ENCODE results near the gene EIF2AK2.

DNA sequence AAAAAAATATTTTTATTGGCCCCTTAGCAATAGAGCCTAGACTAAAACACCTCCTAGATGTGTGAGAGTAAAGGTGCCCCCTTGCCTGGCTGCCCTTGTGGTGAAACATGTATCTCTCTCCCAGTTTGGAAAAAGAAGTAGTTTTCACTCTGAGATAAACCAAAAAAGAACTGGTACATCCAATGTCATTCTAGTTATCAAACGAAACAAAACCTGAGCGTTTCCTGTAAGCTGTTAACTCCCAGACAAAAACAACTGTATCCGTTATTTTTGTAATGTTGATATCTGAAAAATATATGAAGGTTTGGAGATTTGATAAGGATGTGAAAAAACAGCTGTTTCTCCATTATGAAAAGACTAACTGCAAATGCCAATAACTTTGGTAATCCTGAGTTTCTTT, 96.9 kb downstream of the EIF2AK2 start:
- TF ChIP-seq, protein P1, sequence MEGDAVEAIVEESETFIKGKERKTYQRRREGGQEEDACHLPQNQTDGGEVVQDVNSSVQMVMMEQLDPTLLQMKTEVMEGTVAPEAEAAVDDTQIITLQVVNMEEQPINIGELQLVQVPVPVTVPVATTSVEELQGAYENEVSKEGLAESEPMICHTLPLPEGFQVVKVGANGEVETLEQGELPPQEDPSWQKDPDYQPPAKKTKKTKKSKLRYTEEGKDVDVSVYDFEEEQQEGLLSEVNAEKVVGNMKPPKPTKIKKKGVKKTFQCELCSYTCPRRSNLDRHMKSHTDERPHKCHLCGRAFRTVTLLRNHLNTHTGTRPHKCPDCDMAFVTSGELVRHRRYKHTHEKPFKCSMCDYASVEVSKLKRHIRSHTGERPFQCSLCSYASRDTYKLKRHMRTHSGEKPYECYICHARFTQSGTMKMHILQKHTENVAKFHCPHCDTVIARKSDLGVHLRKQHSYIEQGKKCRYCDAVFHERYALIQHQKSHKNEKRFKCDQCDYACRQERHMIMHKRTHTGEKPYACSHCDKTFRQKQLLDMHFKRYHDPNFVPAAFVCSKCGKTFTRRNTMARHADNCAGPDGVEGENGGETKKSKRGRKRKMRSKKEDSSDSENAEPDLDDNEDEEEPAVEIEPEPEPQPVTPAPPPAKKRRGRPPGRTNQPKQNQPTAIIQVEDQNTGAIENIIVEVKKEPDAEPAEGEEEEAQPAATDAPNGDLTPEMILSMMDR (conservative IDR thresholded peaks at IDR 0.05; ENCODE audit: low read length), result no peak
- no peak for TF ChIP-seq EZH2phosphoT487 (IDR thresholded peaks at IDR 0.05; ENCODE audit: borderline replicate concordance)
